BLaER1 treated with 17β-estradiol and CSF1 and Interleukin-3, amounts not matched to agents 10 nM and 100 nM (cell line): Measurements from ENCODE around the gene PRELID3B.

ENCODE experiments used
- H3K27ac ChIP-seq, 11 experiments: shearing (Covaris generic); formaldehyde crosslinking; 2 replicates each; pipeline ENCODE4 v1.8.1; 2022
- H3K27me3 ChIP-seq, 11 experiments: shearing (Covaris generic); formaldehyde crosslinking; 2 replicates each; pipeline ENCODE4 v1.8.1; 2022
- H3K36me3 ChIP-seq, 11 experiments: shearing (Covaris generic); formaldehyde crosslinking; 2 replicates each; pipeline ENCODE4 v1.8.1; 2022
- H3K4me1 ChIP-seq, 10 experiments: shearing (Covaris generic); formaldehyde crosslinking; 2 replicates each; pipeline ENCODE4 v1.8.1; 2022
- H3K4me2 ChIP-seq, 11 experiments: shearing (Covaris generic); formaldehyde crosslinking; 2 replicates each; pipeline ENCODE4 v1.8.1; 2022
- H3K4me3 ChIP-seq, 10 experiments: shearing (Covaris generic); formaldehyde crosslinking; 2 replicates each; pipeline ENCODE4 v1.8.1; 2022
- H3K9ac ChIP-seq, 11 experiments: shearing (Covaris generic); formaldehyde crosslinking; 2 replicates each; pipeline ENCODE4 v1.8.1; 2022
- H3K9me3 ChIP-seq, 11 experiments: shearing (Covaris generic); formaldehyde crosslinking; replicated peaks in 1 of 11; 2 replicates each; pipeline ENCODE4 v1.8.1; 2022
- H4K20me1 ChIP-seq, 11 experiments: shearing (Covaris generic); formaldehyde crosslinking; 2 replicates each; pipeline ENCODE4 v1.8.1; 2022
- Cebpa-rat ChIP-seq, 11 experiments: shearing (Covaris generic); IDR thresholded peaks; 2 replicates each; pipeline ENCODE4 v1.8.1; 2022

The PRELID3B gene

GRCh38 chr20:59055302-59055701, 12.7 kb upstream of the PRELID3B start:
- no peak overlapping the region for H3K4me3 ChIP-seq
- no peaks in the 10 kb centered on the region for H4K20me1 ChIP-seq
- no peaks in the 10 kb centered on the region for H3K36me3 ChIP-seq
- peaks cover 0 to 5% (median 0%) of the 10 kb centered on the region in 11 experiments; a peak in 1 of 22 replicates for H3K9me3 ChIP-seq
- no peaks in the 10 kb centered on the region for H3K27me3 ChIP-seq
- no peaks in the 10 kb centered on the region for H3K4me1 ChIP-seq
- no peak overlapping the region for H3K4me2 ChIP-seq
- no peak for TF ChIP-seq Cebpa-rat (IDR thresholded peaks at IDR 0.05)
- no peak overlapping the region for H3K27ac ChIP-seq
- no peak overlapping the region for H3K9ac ChIP-seq

- peaks cover 0 to 6% (median 0%) of the 10 kb centered on the region in 10 experiments; a peak in 2 of 20 replicates for H3K4me1 ChIP-seq
- no peaks in the 10 kb centered on the region for H3K36me3 ChIP-seq
- H3K27ac ChIP-seq, result no peak overlapping the region
- TF ChIP-seq Cebpa-rat (IDR thresholded peaks at IDR 0.05), result no peak
- H3K4me3 ChIP-seq, result no peak overlapping the region
- 0 out of 22 replicates have a peak, but pooled peaks cover 0 to 2% (median 0%) of the 10 kb centered on the region in 11 experiments for H3K9me3 ChIP-seq
- H3K4me2 ChIP-seq, result no peak overlapping the region
- no peaks in the 10 kb centered on the region for H3K27me3 ChIP-seq
- H3K9ac ChIP-seq, result no peak overlapping the region
- no peaks in the 10 kb centered on the region for H4K20me1 ChIP-seq
Observed at GRCh38 chr20:59051666-59052185, 9.1 kb upstream of the PRELID3B start.

DNA sequence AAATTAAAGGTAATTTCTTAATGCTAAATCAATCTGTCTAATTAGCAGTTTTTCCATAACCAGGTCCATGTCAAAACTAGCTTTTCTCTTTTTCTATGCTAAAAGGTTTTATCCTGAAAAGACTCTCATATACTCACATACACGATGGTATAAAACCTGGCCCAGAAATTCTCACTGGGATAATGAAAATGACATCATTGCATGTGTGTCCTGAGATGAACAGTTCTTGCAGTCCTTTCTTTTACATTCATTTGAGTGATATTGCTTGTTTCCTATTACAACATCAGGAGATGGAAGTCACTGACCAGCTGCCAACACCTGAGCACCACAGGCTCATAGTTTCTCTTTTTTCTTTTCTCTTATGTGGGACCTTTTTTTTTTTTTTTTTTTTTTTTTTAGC, 7.9 kb upstream of the PRELID3B start:
- Histone ChIP-seq H3K36me3 (no peaks in the 10 kb centered on the region), H3K27me3 (no peaks in the 10 kb centered on the region), H3K4me1 (peaks cover 0 to 6% (median 0%) of the 10 kb centered on the region in 10 experiments; a peak in 2 of 20 replicates), H3K9me3 (no peaks in the 10 kb centered on the region), H3K27ac (no peak overlapping the region), H3K9ac (no peak overlapping the region), H3K4me3 (no peak overlapping the region), H4K20me1 (no peaks in the 10 kb centered on the region), H3K4me2 (no peak overlapping the region)
- TF ChIP-seq Cebpa-rat (IDR thresholded peaks at IDR 0.05), result no peak

- H3K4me3 ChIP-seq, result no peak overlapping the region
- H3K27ac ChIP-seq, result no peak overlapping the region
- no peak overlapping the region for H3K9ac ChIP-seq
- H4K20me1 ChIP-seq, result no peaks in the 10 kb centered on the region
- 0 out of 22 replicates have a peak overlapping the region, but pooled peaks of 1 of the 11 experiments have one; percentile 3 for H3K4me2 ChIP-seq
- H3K4me1 ChIP-seq, result peaks cover 3 to 17% (median 9%) of the 10 kb centered on the region in 10 experiments; a peak in 19 of 20 replicates
- no peaks in the 10 kb centered on the region for H3K36me3 ChIP-seq
- no peaks in the 10 kb centered on the region for H3K27me3 ChIP-seq
- no peaks in the 10 kb centered on the region for H3K9me3 ChIP-seq
- no peak for TF ChIP-seq Cebpa-rat (IDR thresholded peaks at IDR 0.05)
Observed at GRCh38 chr20:59048681-59049030, 6.1 kb upstream of the PRELID3B start.

- H3K4me2 ChIP-seq, result 0 out of 22 replicates have a peak overlapping the region, but pooled peaks of 1 of the 11 experiments have one; percentile 3
- H3K27me3 ChIP-seq, result no peaks in the 10 kb centered on the region
- no peaks in the 10 kb centered on the region for H3K9me3 ChIP-seq
- H3K27ac ChIP-seq, result no peak overlapping the region
- H3K4me3 ChIP-seq, result no peak overlapping the region
- H3K9ac ChIP-seq, result no peak overlapping the region
- no peaks in the 10 kb centered on the region for H4K20me1 ChIP-seq
- H3K36me3 ChIP-seq, result no peaks in the 10 kb centered on the region
- no peak for TF ChIP-seq Cebpa-rat (IDR thresholded peaks at IDR 0.05)
- peaks cover 8 to 22% (median 15%) of the 10 kb centered on the region in 10 experiments for H3K4me1 ChIP-seq
Observed at GRCh38 chr20:59047938-59048680, 5.5 kb upstream of the PRELID3B start.

- Histone ChIP-seq H3K9me3 (0 out of 22 replicates have a peak, but pooled peaks cover 0 to 3% (median 0%) of the 10 kb centered on the region in 11 experiments), H3K4me1 (peaks cover 10 to 29% (median 19%) of the 10 kb centered on the region in 10 experiments), H3K9ac (no peak overlapping the region), H3K4me2 (no peak overlapping the region), H3K27me3 (no peaks in the 10 kb centered on the region), H3K27ac (no peak overlapping the region), H3K4me3 (no peak overlapping the region), H3K36me3 (no peaks in the 10 kb centered on the region), H4K20me1 (no peaks in the 10 kb centered on the region)
- no peak for TF ChIP-seq Cebpa-rat (IDR thresholded peaks at IDR 0.05)
Observed at GRCh38 chr20:59046862-59047261, 4.3 kb upstream of the PRELID3B start.

- H3K9ac ChIP-seq, result no peak overlapping the region
- peaks cover 9 to 18% (median 14%) of the 10 kb centered on the region in 11 experiments; a peak in 18 of 22 replicates for H3K36me3 ChIP-seq
- TF ChIP-seq Cebpa-rat (IDR thresholded peaks at IDR 0.05), result no peak
- H3K27me3 ChIP-seq, result no peaks in the 10 kb centered on the region
- H3K4me2 ChIP-seq, result peak overlapping the region in 3 of 11 experiments; percentile 83 to 89 (median 88); a peak in 4 of 22 replicates
- 0 out of 22 replicates have a peak, but pooled peaks cover 0 to 3% (median 0%) of the 10 kb centered on the region in 11 experiments for H3K9me3 ChIP-seq
- H3K27ac ChIP-seq, result no peak overlapping the region
- H4K20me1 ChIP-seq, result peaks cover 10 to 19% (median 16%) of the 10 kb centered on the region in 11 experiments; a peak in 18 of 22 replicates
- peaks cover 31 to 50% (median 40%) of the 10 kb centered on the region in 10 experiments for H3K4me1 ChIP-seq
- no peak overlapping the region for H3K4me3 ChIP-seq
Observed at GRCh38 chr20:59044796-59045195, 2.2 kb upstream of the PRELID3B start.

- H3K27ac ChIP-seq, result no peak overlapping the region
- H3K9me3 ChIP-seq, result 0 out of 22 replicates have a peak, but pooled peaks cover 0 to 3% (median 0%) of the 10 kb centered on the region in 11 experiments
- no peak for TF ChIP-seq Cebpa-rat (IDR thresholded peaks at IDR 0.05)
- H4K20me1 ChIP-seq, result peaks cover 11 to 24% (median 21%) of the 10 kb centered on the region in 11 experiments; a peak in 18 of 22 replicates
- H3K27me3 ChIP-seq, result no peaks in the 10 kb centered on the region
- H3K4me3 ChIP-seq, result no peak overlapping the region
- H3K9ac ChIP-seq, result no peak overlapping the region
- H3K4me2 ChIP-seq, result peak overlapping the region in 9 of 11 experiments; percentile 39 to 90 (median 83); a peak in 17 of 22 replicates
- H3K4me1 ChIP-seq, result peaks cover 36 to 52% (median 45%) of the 10 kb centered on the region in 10 experiments
- peaks cover 11 to 23% (median 17%) of the 10 kb centered on the region in 11 experiments; a peak in 18 of 22 replicates for H3K36me3 ChIP-seq
Observed at GRCh38 chr20:59044295-59044694, 1.7 kb upstream of the PRELID3B start.

DNA sequence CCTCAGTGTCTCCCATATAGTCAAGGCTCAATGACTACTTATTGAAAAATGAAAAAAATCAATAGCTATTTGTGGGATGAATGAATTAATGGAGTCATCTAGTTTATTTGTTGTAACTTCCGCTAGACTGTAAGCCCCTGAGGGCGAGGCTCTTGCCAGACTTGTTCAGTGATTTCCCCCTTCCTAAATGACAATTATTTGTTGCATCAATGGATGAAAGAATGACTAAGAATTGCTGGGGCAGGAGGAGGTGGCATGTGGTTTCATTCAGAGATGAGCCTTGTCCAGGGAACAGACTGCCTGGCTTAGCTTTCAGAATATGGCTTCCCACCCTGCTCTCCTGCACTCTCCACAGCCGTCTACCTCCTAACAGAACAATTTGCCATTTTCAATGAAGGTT, 1.1 kb upstream of the PRELID3B start:
- Histone ChIP-seq H3K4me1 (peaks cover 39 to 55% (median 46%) of the 10 kb centered on the region in 10 experiments), H3K27ac (0 out of 22 replicates have a peak overlapping the region, but pooled peaks of 1 of the 11 experiments have one; percentile 73), H3K9me3 (0 out of 22 replicates have a peak, but pooled peaks cover 0 to 3% (median 0%) of the 10 kb centered on the region in 11 experiments), H3K27me3 (no peaks in the 10 kb centered on the region), H3K4me3 (no peak overlapping the region), H3K36me3 (peaks cover 11 to 28% (median 19%) of the 10 kb centered on the region in 11 experiments; a peak in 19 of 22 replicates), H3K4me2 (peak overlapping the region in 10 of 11 experiments; percentile 79 to 90 (median 83); a peak in 21 of 22 replicates), H4K20me1 (peaks cover 11 to 30% (median 26%) of the 10 kb centered on the region in 11 experiments; a peak in 18 of 22 replicates), H3K9ac (no peak overlapping the region)
- no peak for TF ChIP-seq Cebpa-rat (IDR thresholded peaks at IDR 0.05)
